SIG-M5 treated with dmso at 0.1 percent for 504 hours (cell line): ENCODE measurements around the gene ETV6.

Source experiments
- DNase-seq: peaks from one replicate; lab custom pipeline; 2025; ENCODE audit not compliant: unreplicated experiment; lab: John Stamatoyannopoulos, UW

The ETV6 gene

DNA sequence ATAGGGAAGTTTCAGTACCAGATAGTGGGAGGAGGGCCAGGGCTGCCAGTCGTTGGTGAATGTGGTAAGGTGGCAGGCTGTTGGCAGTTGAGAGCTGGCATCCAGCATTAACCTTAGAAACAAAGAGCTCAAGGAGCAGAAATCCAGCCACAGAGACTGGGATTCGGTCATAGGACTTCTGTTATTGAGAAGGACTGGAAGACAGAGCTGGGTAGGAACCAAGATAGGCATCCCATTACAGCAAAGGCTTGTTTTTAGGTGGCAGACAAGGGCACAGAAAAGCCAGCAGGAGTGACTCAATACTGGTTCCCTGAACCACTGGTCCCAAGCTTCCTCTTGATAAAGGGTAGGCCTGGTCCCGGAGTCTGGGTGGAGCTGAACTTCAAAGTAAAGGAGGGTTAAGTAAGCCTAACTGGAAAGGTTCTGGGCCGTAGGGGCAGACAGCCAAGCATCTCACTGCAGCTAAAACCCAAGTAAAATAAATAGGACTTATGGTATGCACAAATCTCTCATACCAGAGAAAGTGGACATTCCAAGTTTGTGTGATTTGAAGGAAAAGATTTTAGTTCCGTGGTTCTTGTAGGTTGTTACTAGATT, 147.9 kb downstream of the ETV6 start:
- peak; percentile 27 for DNase-seq

DNA sequence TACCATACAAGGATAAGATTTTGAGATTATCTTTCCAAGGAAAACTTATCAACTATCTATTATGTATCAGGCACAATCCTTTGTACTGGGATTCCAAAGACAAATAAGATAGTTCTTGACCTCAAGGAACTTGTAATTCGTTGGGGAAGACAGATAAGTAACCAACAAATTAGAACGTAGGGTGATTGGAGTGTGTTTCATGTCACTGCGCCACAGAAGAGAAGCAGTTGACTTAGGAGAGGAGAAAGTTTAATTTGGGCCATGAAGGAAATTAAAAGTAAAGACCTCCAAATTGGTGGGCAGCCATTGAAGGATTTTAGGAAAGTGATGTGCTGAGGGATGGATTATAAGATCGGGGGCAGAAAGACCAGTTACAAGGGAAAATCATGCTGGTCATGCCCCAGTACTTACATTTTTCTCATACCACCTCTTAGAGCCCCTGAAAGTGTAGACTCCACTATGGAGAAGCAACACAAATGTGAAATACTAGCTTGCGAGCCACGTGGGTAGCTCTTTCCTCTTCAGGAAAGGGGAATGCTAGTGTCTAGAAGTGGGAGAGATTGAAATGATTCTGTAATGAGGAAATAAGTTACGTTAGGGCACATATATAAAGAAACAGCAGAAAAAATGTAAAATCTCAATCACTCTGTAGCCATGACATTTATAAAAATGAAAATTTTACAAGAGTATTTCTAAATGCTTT, 148.7 kb downstream of the ETV6 start:
- DNase-seq = no peak

DNA sequence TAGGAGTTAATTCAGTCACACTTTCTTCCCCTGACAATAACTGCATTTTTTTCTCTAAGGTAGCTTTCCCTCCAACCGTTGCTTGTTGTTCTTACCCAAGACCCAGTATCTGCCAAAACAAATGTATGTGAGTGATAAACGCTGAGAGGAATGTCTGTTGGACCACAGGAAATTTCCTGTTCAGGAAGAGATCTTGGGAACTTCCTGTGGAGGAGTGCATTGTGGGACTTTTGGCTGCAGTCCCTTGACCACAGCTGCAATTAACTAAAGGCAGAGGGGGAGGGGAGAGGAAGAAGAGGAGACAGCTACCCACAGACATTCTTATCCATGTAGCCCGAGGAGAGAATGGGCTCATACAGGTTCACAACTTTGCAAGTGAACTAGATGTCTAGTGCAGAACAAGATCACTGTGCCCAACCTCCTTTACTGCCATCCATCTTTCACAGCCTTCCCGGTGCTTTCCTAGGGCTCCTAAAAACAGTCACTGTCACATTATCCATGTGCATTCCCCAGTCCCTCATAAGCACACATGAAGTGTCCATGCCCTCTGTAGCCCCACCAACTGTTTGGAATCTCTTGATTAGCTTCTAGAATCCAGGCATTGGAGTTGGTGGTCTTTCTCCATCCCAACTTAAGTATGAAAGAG, 149.5 kb downstream of the ETV6 start:
- DNase-seq = peak; percentile 86

DNA sequence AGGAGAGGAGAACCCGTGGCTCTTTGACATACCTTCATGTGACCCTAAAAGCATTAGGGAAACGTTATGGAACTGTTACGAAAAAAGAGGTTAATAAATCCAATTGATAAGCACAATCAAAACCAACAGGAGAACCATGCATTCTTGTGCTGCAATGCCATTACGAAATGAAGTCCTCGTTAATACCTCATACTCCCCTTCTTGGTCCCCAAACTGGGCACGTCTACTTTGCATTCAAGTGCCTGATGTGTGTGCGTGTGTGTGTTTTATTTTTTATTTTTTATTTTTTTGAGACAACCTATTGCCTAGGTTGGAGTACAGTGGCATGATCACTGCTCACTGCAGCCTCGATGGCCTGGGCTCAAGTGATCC, 150.0 kb downstream of the ETV6 start:
- no peak for DNase-seq

DNA sequence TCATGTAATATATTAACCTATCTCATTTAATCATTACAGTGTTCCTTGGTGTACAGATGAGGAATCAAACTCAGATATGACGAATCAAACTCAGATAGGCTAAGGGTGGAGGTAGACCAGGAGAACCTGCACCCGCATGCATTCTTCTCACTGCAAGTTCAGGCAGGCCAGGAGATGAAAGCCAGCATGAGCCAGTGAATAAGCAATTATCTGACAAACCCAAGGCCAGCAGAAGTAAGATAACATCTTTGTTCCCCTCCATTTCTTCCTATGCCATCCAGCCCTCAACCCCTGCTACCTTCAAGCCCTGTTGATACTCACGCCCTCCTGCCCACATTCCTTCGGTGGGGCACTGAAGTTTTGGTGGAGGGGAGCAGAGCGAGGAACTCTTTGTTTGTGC, 152.2 kb downstream of the ETV6 start:
- DNase-seq = no peak

DNA sequence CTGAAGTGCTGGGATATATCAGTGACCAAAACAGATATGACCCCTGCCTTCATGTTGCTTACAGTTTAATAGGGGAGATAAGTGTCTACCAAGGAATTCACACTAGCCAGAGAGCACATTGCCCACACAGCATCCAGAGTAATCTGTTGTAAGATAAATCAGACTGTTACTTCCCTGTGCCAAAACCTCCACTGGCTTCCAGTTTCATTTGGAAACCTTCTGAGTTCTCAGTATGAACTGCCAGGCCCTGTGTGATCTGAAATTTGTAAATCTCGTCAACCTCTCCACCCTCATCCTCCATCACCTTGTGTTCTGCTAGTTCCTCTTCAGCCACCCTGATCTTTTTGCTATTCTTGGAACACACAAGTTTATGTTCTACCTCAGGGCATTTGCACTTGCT, 154.7 kb downstream of the ETV6 start:
- DNase-seq = no peak

DNA sequence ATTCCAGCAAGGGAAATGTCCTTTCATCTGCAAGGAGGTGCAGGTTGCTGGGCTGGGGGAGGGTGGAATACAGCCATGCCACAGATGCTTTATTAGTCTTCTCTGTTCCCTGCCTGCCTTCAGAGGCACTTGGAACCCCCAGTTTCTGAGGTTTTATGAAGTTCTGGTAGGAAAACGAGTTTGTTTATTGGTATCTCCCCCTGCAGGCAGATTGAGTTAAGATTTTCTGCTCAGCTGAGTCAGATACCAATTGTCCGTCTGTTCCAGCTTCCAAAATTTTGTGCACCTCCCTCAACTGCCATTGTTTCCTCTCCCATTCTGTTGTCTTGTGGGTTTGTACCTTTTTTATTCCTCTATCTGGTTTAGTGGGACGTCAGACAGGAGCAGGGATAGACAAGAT, 155.6 kb downstream of the ETV6 start:
- no peak for DNase-seq

DNA sequence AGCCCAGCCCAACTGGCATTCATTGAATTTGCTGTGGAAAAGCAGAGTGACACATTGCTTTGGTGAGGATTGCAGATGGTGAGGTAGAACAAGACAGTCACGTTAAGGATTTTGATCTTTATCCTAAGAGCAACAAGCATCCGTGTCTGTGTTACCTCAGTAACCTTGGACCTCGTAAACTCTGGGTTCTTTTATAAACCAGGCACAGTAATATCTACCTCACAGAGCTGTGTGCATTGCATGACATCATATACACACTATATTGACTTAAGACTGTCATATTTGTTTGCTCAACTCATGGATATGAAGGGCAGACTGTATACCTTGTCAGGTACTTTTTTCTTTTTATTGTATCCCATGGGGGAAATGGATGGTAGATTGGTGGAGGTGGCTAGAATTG, 156.2 kb downstream of the ETV6 start:
- DNase-seq = no peak

DNA sequence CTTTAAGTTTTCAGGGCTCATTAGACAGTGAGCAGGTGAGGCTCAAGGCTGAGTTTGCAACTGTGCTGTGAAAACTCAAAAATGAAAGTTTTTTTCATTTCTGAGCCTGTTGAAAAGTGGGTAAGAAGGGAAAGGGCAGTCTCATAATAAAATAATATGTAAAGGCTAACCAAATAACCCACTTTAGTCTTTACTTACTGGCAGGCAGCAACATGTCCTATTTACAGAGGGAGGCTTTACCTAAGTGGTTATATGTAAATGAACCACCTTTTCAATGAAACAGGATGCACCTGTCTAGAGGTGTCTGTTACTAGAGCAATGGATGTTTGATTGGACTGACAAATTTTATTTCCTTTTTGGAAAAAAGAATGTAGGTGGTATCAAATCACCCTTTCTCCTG, 158.0 kb downstream of the ETV6 start:
- no peak for DNase-seq

DNA sequence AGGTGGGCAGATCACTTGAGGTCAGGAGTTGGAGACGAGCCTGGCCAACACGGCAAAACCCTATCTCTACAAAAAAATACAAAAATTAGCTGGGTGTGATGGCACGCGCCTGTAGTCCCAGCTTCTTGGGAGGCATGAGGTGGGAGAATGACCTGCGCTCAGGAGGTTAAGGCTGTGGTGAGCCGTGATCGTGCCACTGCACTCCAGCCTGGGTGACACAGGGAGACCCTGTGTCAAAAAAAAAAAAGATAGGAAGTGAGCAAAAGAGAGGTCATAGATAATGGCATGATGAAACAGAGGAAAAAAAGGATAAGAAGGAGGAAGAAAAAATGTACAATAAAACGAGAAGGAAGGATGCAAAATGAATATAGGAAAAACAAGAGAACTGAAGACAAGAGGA, 159.5 kb downstream of the ETV6 start:
- peak; percentile 39 for DNase-seq

DNA sequence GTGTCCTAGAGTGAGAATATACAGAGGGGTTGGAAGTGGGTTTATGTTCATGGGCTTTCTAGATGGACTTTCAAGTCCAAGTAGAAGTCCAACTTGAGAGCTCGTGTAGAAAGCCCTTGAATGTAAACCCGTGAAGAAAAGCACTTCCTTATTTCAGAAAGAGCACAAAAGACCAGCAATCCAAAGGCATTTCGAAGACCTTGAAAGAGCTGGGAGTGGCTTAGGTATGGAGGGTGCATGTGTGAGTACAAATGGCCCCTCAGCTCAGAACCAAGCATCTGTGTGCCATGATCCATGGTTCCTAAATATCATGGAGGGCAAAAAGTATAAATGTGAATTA, 160.7 kb downstream of the ETV6 start:
- DNase-seq = peak; percentile 67

DNA sequence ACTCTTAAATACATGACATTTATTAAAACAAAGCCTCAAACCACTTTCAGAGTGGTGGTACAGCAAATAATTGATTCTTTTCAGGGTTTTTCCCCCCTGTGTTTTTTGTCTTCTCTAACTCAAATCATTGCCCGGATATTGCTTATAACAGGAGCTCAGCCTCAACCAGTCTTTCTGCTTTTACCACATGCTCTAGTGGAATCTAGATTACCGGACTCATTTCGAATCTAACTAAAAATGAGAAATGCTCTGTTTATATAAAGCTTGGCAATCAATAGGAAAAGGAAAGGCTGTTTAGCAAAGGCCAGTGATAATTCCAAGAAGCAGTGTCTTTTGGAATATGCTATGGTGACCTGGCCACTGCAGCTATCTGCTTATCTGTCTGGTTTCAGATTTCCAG, 161.5 kb downstream of the ETV6 start:
- DNase-seq = no peak

DNA sequence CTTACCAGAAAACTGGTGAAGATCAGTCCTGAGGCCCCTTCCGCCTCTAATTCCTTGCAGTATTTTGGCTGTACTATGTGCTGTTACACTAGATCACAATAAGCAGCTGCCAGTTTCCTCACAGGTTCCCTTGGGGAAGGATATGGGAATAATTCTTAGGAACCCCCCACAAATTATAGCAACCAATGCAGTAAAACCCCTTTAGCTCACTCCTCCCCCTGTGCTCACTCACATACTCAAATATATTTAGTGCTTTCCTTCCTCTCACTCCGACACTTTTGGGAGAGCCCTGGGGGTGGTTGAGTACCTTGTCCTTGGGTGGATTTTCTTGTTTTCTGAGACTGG, 162.7 kb downstream of the ETV6 start:
- DNase-seq = no peak

DNA sequence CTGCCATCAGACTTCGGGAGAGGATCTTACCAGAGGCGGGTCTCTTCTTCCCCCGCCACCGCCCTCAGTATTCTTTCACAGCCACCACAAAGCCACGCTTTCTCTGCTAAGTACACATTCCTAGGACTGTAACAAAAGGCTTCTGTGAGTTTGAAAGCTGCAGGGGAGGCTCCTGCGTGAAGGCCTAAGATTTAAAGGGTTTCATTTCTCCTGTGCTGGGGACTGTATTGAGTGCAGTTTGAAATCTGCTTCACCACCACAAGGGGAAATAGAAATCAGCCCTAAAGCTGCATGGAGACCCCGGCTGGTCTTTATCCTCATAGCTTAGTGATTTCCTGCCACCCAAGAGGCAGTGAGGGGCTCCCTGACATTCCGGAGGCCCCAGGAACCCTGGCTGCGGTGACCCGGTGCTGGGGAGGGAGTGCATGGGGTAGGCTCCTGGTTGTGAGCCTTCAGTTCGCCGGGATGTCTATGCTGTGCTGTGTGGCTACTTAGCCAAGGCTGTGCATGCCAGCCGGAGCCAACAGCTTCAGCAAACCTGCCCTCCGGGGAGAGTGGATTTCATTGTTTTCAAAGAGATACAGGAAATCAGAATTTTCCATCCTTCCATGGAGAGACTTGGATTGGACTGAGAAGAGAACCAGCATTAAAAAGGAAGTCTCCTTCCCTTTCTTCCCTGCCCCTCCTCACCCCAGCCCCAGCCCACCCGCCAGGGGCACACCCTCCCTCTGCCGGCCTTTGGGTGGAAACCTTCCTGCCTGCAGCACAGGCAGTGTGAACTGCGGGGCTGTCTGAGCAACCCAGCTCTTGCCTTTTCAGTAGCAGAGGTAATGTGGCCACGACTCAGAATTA, 163.3 kb downstream of the ETV6 start:
- DNase-seq = peak; percentile 79

DNA sequence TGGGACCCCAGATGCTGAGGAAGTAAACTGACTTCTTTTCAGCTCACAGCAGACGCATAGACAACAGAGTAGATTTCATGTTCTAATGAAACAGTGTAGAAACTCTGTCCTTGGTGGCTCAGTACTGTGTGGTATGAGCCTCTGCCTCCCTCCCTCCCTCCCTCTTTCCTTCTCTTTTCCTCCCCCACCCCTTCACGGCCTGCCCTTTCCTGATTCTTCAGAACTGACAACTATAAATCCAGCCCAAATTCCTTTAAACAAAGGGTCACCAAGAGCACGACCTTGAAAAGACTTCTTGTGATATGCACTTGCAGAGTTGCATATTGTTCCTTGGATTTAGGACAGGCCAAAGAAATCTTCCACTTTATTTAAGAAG, 164.0 kb downstream of the ETV6 start:
- no peak for DNase-seq

DNA sequence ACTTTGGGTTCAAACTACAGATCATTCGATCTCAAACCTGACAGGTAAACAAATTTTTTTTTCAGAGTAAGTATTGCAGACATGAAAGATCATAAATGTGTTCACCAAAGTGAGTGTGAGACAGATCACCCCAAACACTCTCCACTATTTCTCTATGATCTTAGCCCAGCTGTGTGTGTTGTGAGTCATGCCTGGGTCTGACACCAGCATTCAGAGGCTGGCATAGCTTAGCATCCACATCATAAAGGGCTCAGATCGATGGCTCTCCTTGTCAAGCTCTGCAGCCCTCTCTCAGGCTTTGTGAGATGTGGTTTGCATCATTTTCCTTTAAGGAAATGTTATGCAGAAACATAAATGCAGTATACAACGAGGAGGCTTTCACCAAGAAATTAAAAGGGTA, 164.9 kb downstream of the ETV6 start:
- no peak for DNase-seq

DNA sequence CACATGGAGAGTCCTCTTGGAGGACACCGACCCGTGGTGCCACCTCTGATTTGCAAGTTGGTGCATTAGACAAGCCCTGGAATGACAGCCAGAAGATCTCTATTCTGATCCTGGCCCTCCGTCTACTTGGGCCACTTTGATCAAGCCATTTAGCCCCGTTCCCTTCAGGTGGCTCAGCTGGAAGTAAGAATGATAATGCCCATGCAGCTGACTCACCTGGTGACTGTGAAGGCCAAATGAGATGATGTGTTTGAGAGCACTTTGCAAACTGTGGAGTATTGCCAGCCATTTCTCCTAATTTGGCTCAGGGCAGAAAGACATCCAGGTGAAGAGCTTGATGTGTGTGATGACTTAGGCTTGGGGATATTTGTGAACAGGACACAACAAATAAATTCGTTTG, 165.9 kb downstream of the ETV6 start:
- DNase-seq = no peak

DNA sequence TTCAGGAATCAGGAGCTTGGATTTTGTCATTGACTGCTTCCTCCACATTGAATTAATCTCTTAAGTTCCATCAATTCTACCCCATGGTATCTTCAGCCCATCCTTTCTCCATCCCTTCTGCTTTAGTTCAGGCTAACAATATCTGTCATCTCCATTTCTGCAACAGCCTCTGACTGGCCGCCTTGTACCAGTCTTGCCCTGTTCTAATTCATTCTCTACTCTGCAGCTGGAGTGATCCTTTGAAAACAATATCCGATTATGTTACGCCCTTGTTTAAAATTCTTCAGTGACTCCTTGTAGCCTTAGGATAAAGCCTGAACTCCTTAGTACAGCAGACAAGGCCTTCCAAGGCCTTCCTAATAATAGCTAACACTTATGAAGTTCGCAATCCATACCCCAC, 170.2 kb downstream of the ETV6 start:
- DNase-seq = no peak

DNA sequence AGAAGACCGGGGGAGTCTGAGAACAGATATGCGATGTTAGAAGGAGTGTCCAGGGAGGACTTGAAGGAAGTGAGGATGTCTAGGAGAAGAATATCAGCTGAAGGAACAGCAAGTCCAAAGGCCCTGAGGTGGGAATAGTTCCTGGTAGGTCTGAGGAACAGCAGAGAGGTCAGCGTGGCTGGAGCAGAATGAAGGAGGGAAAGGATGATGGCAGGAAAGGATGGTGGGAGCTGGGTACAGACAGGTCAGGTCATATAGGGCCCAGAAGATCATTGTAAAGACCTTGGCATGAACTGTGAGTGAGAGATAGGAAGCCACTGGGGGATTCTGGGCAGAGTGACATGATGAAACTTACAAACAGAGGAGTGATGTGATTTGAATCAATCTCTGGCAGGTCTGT, 171.0 kb downstream of the ETV6 start:
- DNase-seq = no peak

DNA sequence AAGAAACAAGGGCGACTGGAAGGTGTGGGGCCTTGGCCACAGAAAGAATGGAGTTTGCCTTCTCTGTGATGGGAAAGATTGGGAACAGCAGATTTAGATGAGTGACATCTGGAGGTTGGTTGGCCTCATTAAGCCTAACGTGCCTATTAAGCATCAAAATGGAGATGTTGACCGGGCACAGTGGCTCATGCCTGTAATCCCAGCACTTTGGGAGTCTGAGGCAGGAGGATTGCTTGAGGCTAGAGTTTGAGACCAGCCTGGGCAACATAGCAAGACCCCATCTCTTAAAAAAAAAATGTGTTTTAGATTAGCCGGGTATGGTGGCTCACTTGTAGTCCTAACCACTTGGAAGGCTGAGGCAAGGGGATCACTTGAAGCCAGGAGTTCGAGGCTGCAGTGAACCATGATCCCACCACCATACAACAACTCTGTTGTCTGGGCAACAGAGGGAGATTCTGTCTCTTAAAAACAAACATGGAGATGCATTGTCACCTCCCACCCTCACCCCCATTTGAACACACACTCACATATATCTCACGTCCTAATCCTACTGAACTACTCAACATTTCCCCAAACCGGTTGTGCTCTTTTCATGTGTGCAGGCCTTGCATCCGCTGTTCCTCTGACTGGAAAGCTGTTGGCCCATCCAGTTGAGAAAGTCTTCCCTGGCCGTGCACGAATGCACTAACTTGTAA, 172.1 kb downstream of the ETV6 start:
- no peak for DNase-seq

DNA sequence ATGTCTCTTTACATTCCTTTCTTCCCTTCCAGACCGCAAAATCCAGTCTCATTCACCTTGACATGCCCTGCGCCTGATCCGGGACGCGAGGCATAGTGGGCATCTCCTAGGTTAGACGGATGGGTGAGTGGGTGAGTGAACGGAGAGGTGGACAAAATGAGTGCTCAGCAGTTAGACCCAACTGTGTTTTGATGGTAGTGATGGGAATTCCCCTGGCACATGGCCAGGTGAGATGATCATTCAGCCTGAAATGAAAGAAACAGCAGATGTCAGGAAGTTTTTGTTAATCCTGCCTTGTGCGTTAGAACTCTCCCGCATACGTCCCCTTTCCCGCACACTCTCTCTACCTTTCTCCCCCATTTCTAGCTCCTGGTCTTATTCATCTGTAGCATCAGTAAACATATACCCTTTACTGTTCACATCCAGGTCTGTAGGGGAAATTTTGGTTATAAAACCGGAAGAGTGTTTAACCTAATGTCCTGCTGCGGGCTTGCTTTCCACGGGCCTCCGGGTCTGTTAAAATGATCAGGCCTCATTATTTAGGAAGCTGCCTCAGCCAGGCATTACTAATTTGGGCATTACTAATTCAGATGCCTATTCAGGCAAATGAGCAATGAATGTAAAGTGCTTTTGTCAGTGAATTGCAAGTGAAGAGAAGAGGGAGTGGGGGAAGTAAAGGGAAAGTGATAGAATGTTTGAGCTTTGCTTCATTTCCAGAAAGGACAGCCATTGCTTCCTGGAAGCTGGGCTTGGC, 172.8 kb downstream of the ETV6 start:
- no peak for DNase-seq
